ENCODE data around the gene RDX. TPM values are rescaled to one million over a fixed set of nuclear protein-coding genes. Genes with fewer than 3 reads are reported as not detected.

Gene RDX
- total and polyA plus RNA-seq, 2 of the 13 experiments (the other 11 are each of a cell fraction or from before 2014, with no cell fraction given) = 20.7 to 63.1 TPM

DNA sequence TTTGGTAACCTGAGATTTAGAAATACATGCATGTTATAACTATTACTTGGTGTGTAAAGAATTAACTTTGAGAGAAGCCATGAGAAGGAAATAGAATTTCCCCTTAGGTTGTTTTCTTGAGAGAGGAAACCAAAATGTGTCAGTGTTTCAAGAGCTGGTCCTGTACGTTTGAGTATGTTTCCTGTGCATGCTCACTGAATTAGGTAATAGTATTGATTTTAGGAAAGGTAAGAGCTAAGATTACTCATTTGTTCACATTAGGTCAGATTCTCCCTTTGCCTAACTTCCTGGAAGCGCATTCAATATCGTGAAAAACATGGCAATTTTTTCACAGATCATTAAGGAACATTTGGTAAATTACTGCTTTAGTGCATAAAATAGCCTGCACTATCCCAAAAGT lies 49.3 kb upstream of the RDX start (continued):
- TF ChIP-seq ZNF709 (CRISPR knock-in tag; IDR thresholded peaks at IDR 0.05) (no peak), MIER3 (CRISPR knock-in tag; IDR thresholded peaks at IDR 0.05; ENCODE audit: borderline replicate concordance) (peak; percentile 40; the same call in 1 of the 2 replicates), FOXA3 (CRISPR knock-in tag; IDR thresholded peaks at IDR 0.05) (peak; percentile 75), NR2F2 (IDR thresholded peaks at IDR 0.05; ENCODE audit: borderline replicate concordance, low read depth) (no peak), HES4 (CRISPR knock-in tag; IDR thresholded peaks at IDR 0.05; ENCODE audit: borderline replicate concordance) (no peak), ZNF124 (CRISPR knock-in tag; IDR thresholded peaks at IDR 0.05) (no peak), GTF3A (CRISPR knock-in tag; conservative IDR thresholded peaks at IDR 0.05) (no peak), ZFP37 (CRISPR knock-in tag; IDR thresholded peaks at IDR 0.05; ENCODE audit: borderline replicate concordance) (no peak), FOSL2 (CRISPR knock-in tag; IDR thresholded peaks at IDR 0.05) (peak; percentile 49; the same call in 1 of the 2 replicates), ATF7-NPFF (CRISPR knock-in tag; IDR thresholded peaks at IDR 0.05; ENCODE audit: low read depth) (no peak), NR2F6 (IDR thresholded peaks at IDR 0.05) (no peak), NR2F6 (CRISPR knock-in tag; IDR thresholded peaks at IDR 0.05) (peak; percentile 21; the same call in 1 of the 2 replicates), WIZ (CRISPR knock-in tag; IDR thresholded peaks at IDR 0.05) (no peak), SAP130 (CRISPR knock-in tag; IDR thresholded peaks at IDR 0.05; ENCODE audit: low read depth) (peak; percentile 45; the same call in 1 of the 2 replicates), TCF7 (IDR thresholded peaks at IDR 0.05; ENCODE audit: low read depth) (no peak), CEBPB (IDR thresholded peaks at IDR 0.05; ENCODE audit: borderline replicate concordance, low read depth, low read length) (peak; percentile 92), SOX6 (IDR thresholded peaks at IDR 0.05) (no peak), SOX6 (CRISPR knock-in tag; IDR thresholded peaks at IDR 0.05) (peak; percentile 20; the same call in 1 of the 2 replicates), CHD2 (IDR thresholded peaks at IDR 0.05; ENCODE audit: low read depth, low read length) (no peak), MIER2 (CRISPR knock-in tag; IDR thresholded peaks at IDR 0.05) (no peak), GATAD1 (CRISPR knock-in tag; IDR thresholded peaks at IDR 0.05) (0 out of 2 replicates have a peak, but pooled peaks have one; percentile 30), MIXL1 (CRISPR knock-in tag; IDR thresholded peaks at IDR 0.05) (peak; percentile 82)
- TF ChIP-seq, protein P1, sequence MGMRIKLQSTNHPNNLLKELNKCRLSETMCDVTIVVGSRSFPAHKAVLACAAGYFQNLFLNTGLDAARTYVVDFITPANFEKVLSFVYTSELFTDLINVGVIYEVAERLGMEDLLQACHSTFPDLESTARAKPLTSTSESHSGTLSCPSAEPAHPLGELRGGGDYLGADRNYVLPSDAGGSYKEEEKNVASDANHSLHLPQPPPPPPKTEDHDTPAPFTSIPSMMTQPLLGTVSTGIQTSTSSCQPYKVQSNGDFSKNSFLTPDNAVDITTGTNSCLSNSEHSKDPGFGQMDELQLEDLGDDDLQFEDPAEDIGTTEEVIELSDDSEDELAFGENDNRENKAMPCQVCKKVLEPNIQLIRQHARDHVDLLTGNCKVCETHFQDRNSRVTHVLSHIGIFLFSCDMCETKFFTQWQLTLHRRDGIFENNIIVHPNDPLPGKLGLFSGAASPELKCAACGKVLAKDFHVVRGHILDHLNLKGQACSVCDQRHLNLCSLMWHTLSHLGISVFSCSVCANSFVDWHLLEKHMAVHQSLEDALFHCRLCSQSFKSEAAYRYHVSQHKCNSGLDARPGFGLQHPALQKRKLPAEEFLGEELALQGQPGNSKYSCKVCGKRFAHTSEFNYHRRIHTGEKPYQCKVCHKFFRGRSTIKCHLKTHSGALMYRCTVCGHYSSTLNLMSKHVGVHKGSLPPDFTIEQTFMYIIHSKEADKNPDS (CRISPR knock-in tag; IDR thresholded peaks at IDR 0.05) = peak; percentile 77; the same call in 1 of the 2 replicates
- TF ChIP-seq, protein P2, sequence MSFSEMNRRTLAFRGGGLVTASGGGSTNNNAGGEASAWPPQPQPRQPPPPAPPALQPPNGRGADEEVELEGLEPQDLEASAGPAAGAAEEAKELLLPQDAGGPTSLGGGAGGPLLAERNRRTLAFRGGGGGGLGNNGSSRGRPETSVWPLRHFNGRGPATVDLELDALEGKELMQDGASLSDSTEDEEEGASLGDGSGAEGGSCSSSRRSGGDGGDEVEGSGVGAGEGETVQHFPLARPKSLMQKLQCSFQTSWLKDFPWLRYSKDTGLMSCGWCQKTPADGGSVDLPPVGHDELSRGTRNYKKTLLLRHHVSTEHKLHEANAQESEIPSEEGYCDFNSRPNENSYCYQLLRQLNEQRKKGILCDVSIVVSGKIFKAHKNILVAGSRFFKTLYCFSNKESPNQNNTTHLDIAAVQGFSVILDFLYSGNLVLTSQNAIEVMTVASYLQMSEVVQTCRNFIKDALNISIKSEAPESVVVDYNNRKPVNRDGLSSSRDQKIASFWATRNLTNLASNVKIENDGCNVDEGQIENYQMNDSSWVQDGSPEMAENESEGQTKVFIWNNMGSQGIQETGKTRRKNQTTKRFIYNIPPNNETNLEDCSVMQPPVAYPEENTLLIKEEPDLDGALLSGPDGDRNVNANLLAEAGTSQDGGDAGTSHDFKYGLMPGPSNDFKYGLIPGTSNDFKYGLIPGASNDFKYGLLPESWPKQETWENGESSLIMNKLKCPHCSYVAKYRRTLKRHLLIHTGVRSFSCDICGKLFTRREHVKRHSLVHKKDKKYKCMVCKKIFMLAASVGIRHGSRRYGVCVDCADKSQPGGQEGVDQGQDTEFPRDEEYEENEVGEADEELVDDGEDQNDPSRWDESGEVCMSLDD (CRISPR knock-in tag; IDR thresholded peaks at IDR 0.05; ENCODE audit: borderline replicate concordance) = no peak
- TF ChIP-seq, protein P3, sequence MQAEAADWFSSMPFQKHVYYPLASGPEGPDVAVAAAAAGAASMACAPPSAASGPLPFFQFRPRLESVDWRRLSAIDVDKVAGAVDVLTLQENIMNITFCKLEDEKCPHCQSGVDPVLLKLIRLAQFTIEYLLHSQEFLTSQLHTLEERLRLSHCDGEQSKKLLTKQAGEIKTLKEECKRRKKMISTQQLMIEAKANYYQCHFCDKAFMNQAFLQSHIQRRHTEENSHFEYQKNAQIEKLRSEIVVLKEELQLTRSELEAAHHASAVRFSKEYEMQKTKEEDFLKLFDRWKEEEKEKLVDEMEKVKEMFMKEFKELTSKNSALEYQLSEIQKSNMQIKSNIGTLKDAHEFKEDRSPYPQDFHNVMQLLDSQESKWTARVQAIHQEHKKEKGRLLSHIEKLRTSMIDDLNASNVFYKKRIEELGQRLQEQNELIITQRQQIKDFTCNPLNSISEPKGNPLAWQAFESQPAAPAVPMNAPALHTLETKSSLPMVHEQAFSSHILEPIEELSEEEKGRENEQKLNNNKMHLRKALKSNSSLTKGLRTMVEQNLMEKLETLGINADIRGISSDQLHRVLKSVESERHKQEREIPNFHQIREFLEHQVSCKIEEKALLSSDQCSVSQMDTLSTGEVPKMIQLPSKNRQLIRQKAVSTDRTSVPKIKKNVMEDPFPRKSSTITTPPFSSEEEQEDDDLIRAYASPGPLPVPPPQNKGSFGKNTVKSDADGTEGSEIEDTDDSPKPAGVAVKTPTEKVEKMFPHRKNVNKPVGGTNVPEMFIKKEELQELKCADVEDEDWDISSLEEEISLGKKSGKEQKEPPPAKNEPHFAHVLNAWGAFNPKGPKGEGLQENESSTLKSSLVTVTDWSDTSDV (CRISPR knock-in tag; IDR thresholded peaks at IDR 0.05) = no peak
- TF ChIP-seq, protein P4, sequence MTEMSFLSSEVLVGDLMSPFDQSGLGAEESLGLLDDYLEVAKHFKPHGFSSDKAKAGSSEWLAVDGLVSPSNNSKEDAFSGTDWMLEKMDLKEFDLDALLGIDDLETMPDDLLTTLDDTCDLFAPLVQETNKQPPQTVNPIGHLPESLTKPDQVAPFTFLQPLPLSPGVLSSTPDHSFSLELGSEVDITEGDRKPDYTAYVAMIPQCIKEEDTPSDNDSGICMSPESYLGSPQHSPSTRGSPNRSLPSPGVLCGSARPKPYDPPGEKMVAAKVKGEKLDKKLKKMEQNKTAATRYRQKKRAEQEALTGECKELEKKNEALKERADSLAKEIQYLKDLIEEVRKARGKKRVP (CRISPR knock-in tag; IDR thresholded peaks at IDR 0.05) = peak in 1 of 2 experiments; percentile 73; a peak in 2 of 4 replicates

Measured in HepG2 (cell line).